GM12872 (cell line): ENCODE results near the gene ROCK1.

ENCODE experiments used
- CTCF ChIP-seq: IDR thresholded peaks from 3 replicates; pipeline ENCODE4 v1.5.1; 2011; ENCODE audit warnings: low read depth, mild to moderate bottlenecking, low read length, moderate library complexity; ENCODE audit not compliant: insufficient read depth

The ROCK1 gene

GRCh38 chr18:20960735-20961134 is 150.9 kb downstream of the ROCK1 start:
- TF ChIP-seq CTCF: no peak
